Kidney (tissue), 14 donors: ENCODE results near the gene TNKS1BP1. TPM values are rescaled to one million over a fixed set of nuclear protein-coding genes. Genes with fewer than 3 reads are reported as not detected.

Experiments
- DNase-seq, 5 donors: peaks; one replicate each; pipeline ENCODE4 v3.0.0-alpha.2; 2013 to 2020
- FAIRE-seq: peaks from 2 replicates; lab custom pipeline; 2012; peaks lifted over from hg19 to GRCh38; lab: Jason Lieb, UNC
- H3K27ac ChIP-seq, 2 donors: one replicate each; pipeline ENCODE4 v1.7.0; 2013; ENCODE audit warnings: low read depth in 2 of 2, low read length in 2 of 2, inconsistent platforms in 1 of 2
- H3K27me3 ChIP-seq: one replicate; pipeline ENCODE4 v1.7.1; 2013; ENCODE audit warnings: low read length, inconsistent platforms; ENCODE audit not compliant: control insufficient read depth, insufficient read depth
- H3K36me3 ChIP-seq, 3 donors: one replicate each; pipeline versions ENCODE4 v1.7.0 to v1.7.1; 2013; ENCODE audit warnings: low read length in 3 of 3, control low read depth in 1 of 3, inconsistent platforms in 1 of 3; ENCODE audit not compliant: insufficient read depth in 3 of 3, control insufficient read depth in 2 of 3
- H3K4me1 ChIP-seq, 3 donors: one replicate each; pipeline versions ENCODE4 v1.7.0 to v1.7.1; 2013; ENCODE audit warnings: low read length in 3 of 3, inconsistent platforms in 1 of 3, low read depth in 1 of 3; ENCODE audit not compliant: control insufficient read depth in 2 of 3, insufficient read depth in 2 of 3
- H3K4me3 ChIP-seq, 3 donors: one replicate each; pipeline versions ENCODE4 v1.7.0 to v1.8.1; 2013; ENCODE audit warnings: low read length in 3 of 3, control low read depth in 1 of 3, inconsistent platforms in 1 of 3
- H3K9ac ChIP-seq, 3 donors: one replicate each; pipeline versions ENCODE4 v1.7.0 to v1.7.1; 2013; ENCODE audit warnings: low read length in 3 of 3, control low read depth in 1 of 3, inconsistent platforms in 1 of 3
- H3K9me3 ChIP-seq, 3 donors: one replicate each; pipeline versions ENCODE4 v1.7.0 to v1.7.1; 2013; ENCODE audit warnings: low read length in 3 of 3, control low read depth in 1 of 3, inconsistent platforms in 1 of 3; ENCODE audit not compliant: control insufficient read depth in 2 of 3, insufficient read depth in 1 of 3
- intact Hi-C: fragments of 100-400 bp; cut with DNase I; formaldehyde crosslinking; loops from one replicate; pipeline ENCODE4 v1.11.1; 2022
- polyA plus RNA-seq: library from polyadenylated mRNA; stranded (reverse); fragments of 350-450 nt; fragmentation: Illumina TruSeq; extraction: RNeasy Lipid Tissue Mini Kit (QIAGEN cat#74804); gene quantifications from one replicate; pipeline ENCODE4 v1.2.3, GENCODE V29; 2014; ENCODE audit warnings: low read depth, low replicate concordance; ENCODE audit not compliant: insufficient read depth
- total RNA-seq: library from RNA; stranded (reverse); fragmentation: NEBNext Ultra II Directional; extraction: Animal tissue kit (Norgen Biotek cat#: 25700); gene quantifications from one replicate; pipeline ENCODE4 v1.2.1, GENCODE V29; 2021
- TF ChIP-seq, protein P1 (sequence below): IDR thresholded peaks from 3 replicates; pipeline ENCODE4 v1.5.1; 2012; ENCODE audit warnings: mild to moderate bottlenecking, moderate library complexity, borderline replicate concordance; ENCODE audit not compliant: insufficient read depth; ENCODE audit errors: extremely low read depth
- donor health status: control.
- donor health status: control.
- donor health status: control.
- donor health status: control.
- donor health status: control.
- donor health status: DM: yes; HTN: yes; CAD: no.
- donor health status: Normal renal cell carcinoma (clear cell type).

TNKS1BP1 gene
- total and polyA plus RNA-seq, 2 donors from 2014 or later = 53.3 to 206 TPM

DNA sequence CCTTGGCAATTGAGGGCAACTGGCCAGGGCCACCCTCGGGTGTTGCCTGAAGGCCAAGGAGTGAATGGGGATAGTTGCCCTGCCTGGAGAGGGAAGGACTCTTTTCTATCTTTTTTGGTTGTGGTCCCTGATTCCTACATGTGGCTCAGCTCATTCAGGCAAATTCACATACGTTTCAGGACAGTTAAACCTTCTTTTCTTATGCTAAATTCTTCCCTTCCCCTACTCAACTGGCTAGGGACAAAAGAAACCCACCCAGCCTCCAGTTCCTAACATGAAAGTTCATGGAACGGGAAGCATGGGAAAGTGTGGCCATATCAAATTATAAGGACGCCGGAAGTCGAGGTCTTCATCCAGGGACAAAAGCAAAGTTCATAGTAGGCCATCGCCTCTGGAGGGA is 61.4 kb downstream of the TNKS1BP1 start:
- Histone ChIP-seq H3K9me3 (no peaks in the 10 kb centered on the region), H3K36me3 (no peaks in the 10 kb centered on the region), H3K27me3 (no peaks in the 10 kb centered on the region), H3K4me1 (no peaks in the 10 kb centered on the region), H3K4me3 (no peak overlapping the region), H3K9ac (no peak overlapping the region), H3K27ac (no peak overlapping the region)
- TF ChIP-seq, protein P1, sequence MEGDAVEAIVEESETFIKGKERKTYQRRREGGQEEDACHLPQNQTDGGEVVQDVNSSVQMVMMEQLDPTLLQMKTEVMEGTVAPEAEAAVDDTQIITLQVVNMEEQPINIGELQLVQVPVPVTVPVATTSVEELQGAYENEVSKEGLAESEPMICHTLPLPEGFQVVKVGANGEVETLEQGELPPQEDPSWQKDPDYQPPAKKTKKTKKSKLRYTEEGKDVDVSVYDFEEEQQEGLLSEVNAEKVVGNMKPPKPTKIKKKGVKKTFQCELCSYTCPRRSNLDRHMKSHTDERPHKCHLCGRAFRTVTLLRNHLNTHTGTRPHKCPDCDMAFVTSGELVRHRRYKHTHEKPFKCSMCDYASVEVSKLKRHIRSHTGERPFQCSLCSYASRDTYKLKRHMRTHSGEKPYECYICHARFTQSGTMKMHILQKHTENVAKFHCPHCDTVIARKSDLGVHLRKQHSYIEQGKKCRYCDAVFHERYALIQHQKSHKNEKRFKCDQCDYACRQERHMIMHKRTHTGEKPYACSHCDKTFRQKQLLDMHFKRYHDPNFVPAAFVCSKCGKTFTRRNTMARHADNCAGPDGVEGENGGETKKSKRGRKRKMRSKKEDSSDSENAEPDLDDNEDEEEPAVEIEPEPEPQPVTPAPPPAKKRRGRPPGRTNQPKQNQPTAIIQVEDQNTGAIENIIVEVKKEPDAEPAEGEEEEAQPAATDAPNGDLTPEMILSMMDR = no peak
- intact Hi-C loops = no loop called here
- DNase-seq (no peak), FAIRE-seq (no peak)

DNA sequence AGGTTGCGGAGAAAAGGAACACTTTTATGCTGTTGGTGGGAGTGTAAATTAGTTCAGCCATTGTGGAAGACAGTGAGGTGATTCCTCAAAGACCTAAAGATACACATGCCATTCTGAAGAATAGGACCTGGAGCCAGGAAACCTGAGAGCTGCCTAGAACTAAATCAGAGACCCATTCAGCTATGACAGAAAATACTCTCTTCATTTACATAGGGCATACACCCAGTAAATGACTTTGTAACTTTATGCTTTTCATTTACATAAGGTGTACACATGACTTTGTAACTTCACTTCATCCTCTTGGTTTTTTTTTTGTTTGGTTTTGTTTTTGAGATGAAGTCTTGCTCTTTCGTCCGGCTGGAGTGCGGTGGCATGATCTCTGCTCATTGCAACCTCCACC is 62.6 kb downstream of the TNKS1BP1 start:
- DNase-seq = no peak
- intact Hi-C loops = no loop called here
- Histone ChIP-seq H3K9me3 (no peaks in the 10 kb centered on the region), H3K27ac (no peak overlapping the region), H3K4me3 (no peak overlapping the region), H3K9ac (no peak overlapping the region), H3K4me1 (no peaks in the 10 kb centered on the region), H3K27me3 (no peaks in the 10 kb centered on the region), H3K36me3 (no peaks in the 10 kb centered on the region)
- FAIRE-seq = no peak
- TF ChIP-seq, protein P1 = no peak

DNA sequence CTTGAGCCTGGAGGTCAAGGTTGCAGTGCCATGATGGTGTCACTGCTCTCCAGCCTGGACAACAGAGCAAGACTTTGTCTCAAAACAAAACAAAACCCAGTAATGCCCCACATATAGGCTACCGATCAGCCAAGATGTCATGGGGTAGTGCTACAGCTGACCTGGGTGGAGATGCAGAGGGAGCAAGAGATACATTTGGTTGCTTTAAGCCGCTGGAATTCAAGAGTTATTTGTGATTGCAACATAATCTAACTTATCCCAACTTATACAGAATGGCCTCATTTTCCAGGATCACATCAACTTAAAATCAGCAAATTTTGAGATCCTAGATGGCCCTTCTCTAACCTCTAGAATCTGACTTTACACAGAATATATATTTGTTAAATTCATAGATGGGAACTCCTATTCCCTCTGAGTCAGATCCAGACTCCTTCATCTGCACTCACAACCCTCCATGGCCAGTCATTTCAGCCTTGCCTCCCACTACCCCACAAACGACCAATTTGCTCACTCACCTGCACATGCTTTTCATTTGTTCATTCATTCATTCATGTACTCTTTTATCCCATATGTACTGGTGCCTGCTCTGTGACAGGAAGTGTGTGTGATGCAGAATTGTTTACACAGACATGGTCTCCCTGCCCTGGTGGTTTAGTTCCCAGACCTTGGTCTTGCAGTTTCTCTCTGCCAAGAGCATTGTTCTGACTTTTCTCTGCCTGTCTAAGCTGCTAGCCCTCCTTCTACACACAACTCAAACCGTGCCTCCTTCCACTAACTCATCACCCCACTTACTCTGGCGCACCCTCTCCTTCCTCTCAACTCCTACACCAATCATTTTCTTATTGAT is 63.6 kb downstream of the TNKS1BP1 start:
- no peak overlapping the region for H3K4me3 ChIP-seq
- H3K9me3 ChIP-seq = peaks cover 0 to 7% (median 0%) of the 10 kb centered on the region in 3 donors
- no peak overlapping the region for H3K9ac ChIP-seq
- DNase-seq = no peak
- no peak overlapping the region for H3K27ac ChIP-seq
- no peak for FAIRE-seq
- intact Hi-C loops = no loop called here
- H3K27me3 ChIP-seq = no peaks in the 10 kb centered on the region
- no peaks in the 10 kb centered on the region for H3K36me3 ChIP-seq
- TF ChIP-seq, protein P1 = no peak
- no peaks in the 10 kb centered on the region for H3K4me1 ChIP-seq
